Aorta (tissue), 5 donors: Measurements from ENCODE around the gene ZNF502. TPM values are rescaled to one million over a fixed set of nuclear protein-coding genes. Genes with fewer than 3 reads are reported as not detected.
"Not testable (repeated sequence)": the region's sequence is repeated elsewhere in the genome, so short reads cannot be mapped to it uniquely, and the experiment has no call there.

Source experiments
- ATAC-seq: fragments of 200-7000 bp; cut with Tn5 transposase; one replicate; pipeline ENCODE4 v1.9.1; 2022; ENCODE audit warnings: moderate library complexity; ENCODE audit not compliant: low FRiP score
- DNase-seq, 2 donors: peaks; one replicate each; pipeline ENCODE4 v3.0.0-alpha.2; 2020
- H3K27ac ChIP-seq, 2 donors: one replicate each; pipeline ENCODE4 v1.5.1; 2013; ENCODE audit warnings: low read length in 2 of 2, mild to moderate bottlenecking in 2 of 2, moderate library complexity in 2 of 2, control low read depth in 1 of 2, inconsistent platforms in 1 of 2, low read depth in 1 of 2
- H3K27me3 ChIP-seq, 2 donors: one replicate each; pipeline ENCODE4 v1.6.1; 2013; ENCODE audit warnings: control low read depth in 1 of 2, low read length in 1 of 2, mild to moderate bottlenecking in 1 of 2, moderate library complexity in 1 of 2; ENCODE audit not compliant: insufficient read depth in 2 of 2, control insufficient read depth in 1 of 2
- H3K36me3 ChIP-seq, 2 donors: one replicate each; pipeline ENCODE4 v1.6.1; 2013; ENCODE audit warnings: control low read depth in 1 of 2, low read length in 1 of 2, mild to moderate bottlenecking in 1 of 2; ENCODE audit not compliant: insufficient read depth in 2 of 2, control insufficient read depth in 1 of 2
- H3K4me1 ChIP-seq, 2 donors: one replicate each; pipeline ENCODE4 v1.6.1; 2013; ENCODE audit warnings: low read length in 2 of 2, control low read depth in 1 of 2, mild to moderate bottlenecking in 1 of 2, moderate library complexity in 1 of 2; ENCODE audit not compliant: insufficient read depth in 2 of 2, control insufficient read depth in 1 of 2
- H3K4me3 ChIP-seq, 2 donors: one replicate each; pipeline ENCODE4 v1.5.1; 2013; ENCODE audit warnings: low read length in 2 of 2, control low read depth in 1 of 2, mild to moderate bottlenecking in 1 of 2
- H3K9me3 ChIP-seq: one replicate; pipeline ENCODE4 v1.6.1; 2013; ENCODE audit warnings: mild to moderate bottlenecking, low read length; ENCODE audit not compliant: control insufficient read depth
- WGBS, 2 donors: extraction: QIAGEN DNeasy Blood & Tissue Kit; methylation state at CpG; one replicate each; pipeline ENCODE4 v1.1.7; 2013; 5-methylcytosine and 5-hydroxymethylcytosine counted together
- intact Hi-C, 2 donors: fragments of 100-400 bp; cut with DNase I; formaldehyde crosslinking; loops; one replicate each; pipeline versions ENCODE4 v1.14.2 to v1.15.0; 2022
- long read RNA-seq, 2 donors: library from polyadenylated mRNA; unstranded; transcript quantifications; one replicate each; pipeline ENCODE4 v2.0.0, GENCODE V29; 2020 to 2021
- polyA plus RNA-seq, 2 donors: library from polyadenylated mRNA; stranded (reverse); fragments of 200-250 nt; gene quantifications; one replicate each; pipeline ENCODE4 v1.2.3, GENCODE V29; 2013
- total RNA-seq, 2 donors: library from RNA; stranded (reverse); fragmentation: NEBNext Ultra II Directional; extraction: Animal tissue kit (Norgen Biotek cat#: 25700); gene quantifications; one replicate each; pipeline ENCODE4 v1.2.1, GENCODE V29; 2021
- donor health status: healthy with polysubstance abuse.
- donor health status: Bipolar disorder and iron deficiency.
- donor health status: DM: no; HTN: no; CAD: no.
- donor health status: DM: no; HTN: no; CAD: no.
- donor health status: DM: yes; HTN: yes; CAD: no.

The ZNF502 gene
- 1 to 10 TPM; 5.1 to 5.9 TPM for total RNA-seq
- polyA plus RNA-seq = 1 to 10 TPM; 2.5 to 5.4 TPM
- long read RNA-seq, donor 1, transcript ZNF502-203 (3 exons, 2,314 nt) = major isoform, 17 of 27 reads
- long read RNA-seq, donor 1, partial matches to known transcripts = 1 of 27 reads
- long read RNA-seq, donor 1, other reads (novel, unspliced or antisense) = 9 of 27 reads
- long read RNA-seq, donor 2, partial matches to known transcripts = 1 of 5 reads
- long read RNA-seq, donor 2, other reads (novel, unspliced or antisense) = 2 of 5 reads

DNA sequence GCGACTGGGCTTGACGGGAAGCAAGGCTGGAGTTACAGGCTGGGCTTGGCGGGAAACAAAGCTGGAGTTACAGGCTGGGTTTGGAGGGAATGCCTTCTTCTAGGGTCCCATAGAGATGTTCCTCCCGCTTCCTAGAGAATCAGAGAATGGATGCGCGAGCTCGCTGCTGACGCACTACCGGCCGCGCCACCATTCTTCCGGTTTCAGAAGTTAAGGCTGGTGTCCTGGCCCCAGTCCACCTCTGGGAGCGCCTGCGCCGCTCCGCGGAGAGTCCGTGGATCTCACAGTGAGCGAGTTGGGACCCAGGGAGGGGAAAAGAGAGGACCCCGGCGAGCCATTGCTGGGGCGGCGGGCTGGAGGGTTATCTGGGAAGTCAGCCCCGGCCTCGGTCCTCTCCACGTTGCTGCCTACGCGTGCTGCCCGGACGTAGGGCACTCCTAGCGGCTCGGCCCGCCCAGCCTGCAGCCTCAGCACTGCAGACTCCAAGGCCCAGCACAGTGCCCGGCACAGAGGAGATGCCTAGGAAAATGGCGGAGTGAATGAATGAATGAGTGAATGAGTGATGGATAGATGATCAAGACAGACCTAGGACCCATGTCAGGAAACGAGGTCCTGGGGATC, at the start of gene ZNF502:
TSS of gene ZNF502 (plus strand) at position 206 of the 621 bp plus-strand sequence. CDS start 7,602 bp downstream, outside the sequence.
- Histone ChIP-seq H3K36me3 (no peaks in the 10 kb centered on the region), H3K27me3 (no peaks in the 10 kb centered on the region), H3K4me3 (peak within 1 kb of the TSS; percentile 24 to 81), H3K9me3 (peaks cover 4% of the 10 kb centered on the region), H3K27ac (peak within 1 kb of the TSS in 1 of 2 donors; percentile 13), H3K4me1 (peaks cover 0 to 5% of the 10 kb centered on the region in 2 donors)
- 0 to 1% methylated on average over 36 of the region's 36 CpGs for WGBS, 2 donors
- intact Hi-C loops = loop anchor here in 1 of 2 donors (2.0 to 5.0 kb wide), 2 partner anchors 16 to 50 kb away; partner anchors contain the start of genes KIAA1143, KIF15 and ZNF501
- ATAC-seq (peak; percentile 96), DNase-seq (peak; percentile 91 to 97)

DNA sequence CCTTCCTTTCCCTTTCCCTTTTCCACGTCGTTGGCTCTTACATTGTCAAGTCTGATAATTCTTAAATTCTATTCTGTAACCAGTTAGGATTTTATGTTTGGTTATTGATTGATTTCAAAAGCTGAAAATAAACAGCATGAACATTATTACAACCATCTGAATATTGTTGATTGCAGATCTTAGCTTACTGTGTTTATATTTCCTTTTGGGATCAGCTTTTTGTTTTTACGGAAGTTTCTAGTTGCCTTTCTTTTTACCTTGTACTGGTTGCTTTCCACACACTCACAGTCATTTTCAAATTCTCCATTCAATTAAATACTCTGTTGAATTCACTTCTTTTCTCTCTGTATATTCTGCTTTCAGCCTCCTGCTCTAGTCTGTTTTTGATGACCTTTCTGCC, 47.3 kb upstream of the ZNF502 start:
- WGBS, 2 donors = 93 to 97% methylated on average over 3 of the region's 3 CpGs
- Histone ChIP-seq H3K27ac (no peak overlapping the region), H3K4me3 (no peak overlapping the region), H3K27me3 (peaks cover 0 to 2% of the 10 kb centered on the region in 2 donors), H3K9me3 (peaks cover 3% of the 10 kb centered on the region), H3K4me1 (no peaks in the 10 kb centered on the region), H3K36me3 (peaks cover 2 to 3% of the 10 kb centered on the region in 2 donors)
- intact Hi-C loops = no loop called here
- DNase-seq (no peak), ATAC-seq (no peak)

GRCh38 chr3:44666346-44666745, 46.1 kb upstream of the ZNF502 start:
- peaks cover 0 to 2% of the 10 kb centered on the region in 2 donors for H3K27me3 ChIP-seq
- intact Hi-C loops = no loop called here
- 91 to 92% methylated on average over 4 of the region's 4 CpGs for WGBS, 2 donors
- no peak overlapping the region for H3K4me3 ChIP-seq
- peaks cover 0 to under 1% of the 10 kb centered on the region in 2 donors for H3K36me3 ChIP-seq
- H3K4me1 ChIP-seq = no peaks in the 10 kb centered on the region
- H3K27ac ChIP-seq = no peak overlapping the region
- no peak for DNase-seq
- no peak for ATAC-seq
- no peaks in the 10 kb centered on the region for H3K9me3 ChIP-seq

DNA sequence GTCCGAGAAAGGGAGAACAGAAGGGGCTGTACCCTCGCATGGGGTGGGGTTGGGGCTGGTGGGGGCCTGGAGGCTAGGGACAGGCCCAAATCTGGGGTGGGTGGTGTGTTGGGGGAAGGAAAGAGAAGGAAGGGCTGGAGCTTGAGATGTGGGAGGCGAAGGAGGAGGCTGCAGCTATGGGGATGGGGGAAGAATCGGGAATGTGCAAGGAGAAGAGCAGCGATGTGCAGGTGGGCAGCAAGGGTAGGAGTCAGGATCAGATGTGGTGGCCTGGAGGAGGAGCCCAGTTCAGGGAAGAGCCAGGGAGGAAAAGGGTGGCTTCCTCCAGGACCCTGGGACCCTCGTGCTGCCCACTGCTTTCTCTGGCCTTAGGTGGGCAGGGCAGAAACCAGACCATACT, 42.7 kb upstream of the ZNF502 start:
- ATAC-seq (no peak), DNase-seq (no peak)
- Histone ChIP-seq H3K36me3 (no peaks in the 10 kb centered on the region), H3K4me3 (no peak overlapping the region), H3K27ac (no peak overlapping the region), H3K4me1 (no peaks in the 10 kb centered on the region), H3K9me3 (peaks cover 1% of the 10 kb centered on the region), H3K27me3 (no peaks in the 10 kb centered on the region)
- WGBS, 2 donors = 87 to 89% methylated on average over 6 of the region's 6 CpGs
- intact Hi-C loops = no loop called here

DNA sequence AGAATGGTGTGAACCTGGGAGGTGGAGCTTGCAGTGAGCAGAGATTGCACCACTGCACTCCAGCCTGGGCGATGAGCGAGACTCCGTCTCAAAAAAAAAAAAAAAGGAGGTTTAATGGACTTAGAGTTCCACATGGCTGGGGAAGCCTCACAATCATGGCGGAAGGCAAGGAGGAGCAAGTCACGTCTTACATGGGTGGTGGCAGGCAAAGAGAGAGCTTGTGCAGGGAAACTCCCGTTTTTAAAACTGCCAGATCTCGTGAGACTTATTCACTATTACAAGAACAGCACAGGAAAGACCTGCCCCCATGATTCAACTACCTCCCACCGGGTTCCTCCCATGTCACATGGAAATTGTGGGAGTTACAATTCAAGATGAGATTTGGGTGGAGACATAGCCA, 39.0 kb upstream of the ZNF502 start:
- 90 to 95% methylated on average over 8 of the region's 8 CpGs for WGBS, 2 donors
- H3K4me1 ChIP-seq, H3K36me3 ChIP-seq, H3K4me3 ChIP-seq, H3K9me3 ChIP-seq, DNase-seq, H3K27ac ChIP-seq, H3K27me3 ChIP-seq, intact Hi-C loops, ATAC-seq: not testable (repeated sequence)

DNA sequence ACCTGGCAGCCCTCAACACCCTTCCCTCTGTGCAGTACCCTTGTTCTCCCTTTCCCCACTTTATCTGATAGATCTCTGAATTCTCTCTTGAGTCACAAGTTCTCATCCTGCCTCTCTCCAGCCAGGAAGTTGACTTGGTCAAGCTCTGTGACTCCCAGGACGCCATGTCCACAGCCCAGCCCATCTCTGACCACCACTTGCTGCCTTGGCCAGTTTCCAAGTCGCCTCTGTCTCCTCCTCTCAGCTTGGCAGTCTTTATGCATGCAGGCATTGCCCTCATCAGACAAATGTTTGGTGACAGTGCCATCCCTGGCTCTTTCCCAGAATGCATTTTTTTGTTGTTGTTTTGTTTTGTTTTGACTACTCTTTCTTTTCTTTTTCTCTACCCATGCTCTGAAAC, 38.2 kb upstream of the ZNF502 start:
- no peaks in the 10 kb centered on the region for H3K4me1 ChIP-seq
- no peaks in the 10 kb centered on the region for H3K27me3 ChIP-seq
- WGBS, 2 donors = 55 to 60% methylated on average over 2 of the region's 2 CpGs
- DNase-seq = no peak
- H3K27ac ChIP-seq = no peak overlapping the region
- H3K4me3 ChIP-seq = no peak overlapping the region
- peaks cover 9% of the 10 kb centered on the region for H3K9me3 ChIP-seq
- intact Hi-C loops = no loop called here
- no peak for ATAC-seq
- no peaks in the 10 kb centered on the region for H3K36me3 ChIP-seq

DNA sequence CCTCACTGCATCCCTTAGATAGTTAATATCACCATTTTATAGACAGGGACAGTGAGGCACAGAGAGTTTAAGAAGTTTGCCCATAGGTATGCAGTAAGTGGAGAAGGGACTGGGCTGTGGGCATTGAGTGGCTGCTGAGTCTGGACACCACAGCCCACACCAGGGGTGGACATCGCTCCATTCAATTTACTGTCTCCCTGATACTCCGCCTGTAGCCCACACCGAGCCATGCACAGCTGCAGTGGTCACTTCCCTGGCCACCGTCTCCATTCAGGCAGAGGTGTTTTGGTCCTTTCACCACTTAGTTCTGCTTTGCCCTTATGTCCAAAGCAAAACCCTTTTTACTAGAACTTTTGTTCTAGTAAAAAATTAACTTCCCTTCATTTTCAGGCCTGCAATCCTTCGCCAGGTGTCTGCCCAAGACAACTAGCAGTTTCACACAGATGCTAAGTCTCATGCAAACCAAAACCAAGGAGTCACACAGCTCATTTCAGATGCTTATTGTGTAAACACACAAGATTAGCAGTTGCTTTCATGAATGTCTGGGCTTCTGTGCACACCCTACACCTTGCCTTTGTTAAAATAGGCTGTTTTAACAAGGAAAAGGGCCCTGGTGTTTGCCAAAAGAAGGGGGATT, 33.9 kb upstream of the ZNF502 start:
- WGBS, 2 donors = 96 to 97% methylated on average over 5 of the region's 5 CpGs
- intact Hi-C loops = no loop called here
- Histone ChIP-seq H3K36me3 (peaks cover 2 to 3% of the 10 kb centered on the region in 2 donors), H3K4me1 (no peaks in the 10 kb centered on the region), H3K4me3 (no peak overlapping the region), H3K9me3 (peaks cover 13% of the 10 kb centered on the region), H3K27ac (no peak overlapping the region), H3K27me3 (no peaks in the 10 kb centered on the region)
- ATAC-seq (no peak), DNase-seq (no peak)

DNA sequence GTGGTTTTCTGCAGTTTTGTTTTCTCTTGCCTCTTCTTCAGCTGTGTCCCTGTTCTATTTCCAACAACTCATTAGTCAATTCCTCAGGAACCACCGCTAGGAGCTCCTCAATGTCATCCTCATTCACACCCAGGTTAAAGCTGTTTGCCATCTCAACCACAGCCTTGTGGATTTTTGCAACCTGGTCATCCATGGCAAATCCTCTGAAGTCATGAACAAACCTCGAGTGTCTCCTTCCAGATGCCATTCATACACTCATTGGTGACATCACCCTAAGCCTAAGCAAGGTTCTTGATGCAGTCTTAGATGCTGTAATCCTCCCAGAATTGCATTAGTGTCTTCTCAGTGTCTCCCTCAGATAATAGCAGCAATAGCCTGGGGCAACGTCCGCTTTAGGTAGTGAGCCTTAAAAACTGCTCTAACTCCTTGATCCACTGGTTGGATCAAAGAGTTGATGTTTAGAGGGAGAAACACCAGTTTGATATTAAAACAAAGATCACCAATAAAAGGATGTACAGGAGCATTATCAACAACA, 31.5 kb upstream of the ZNF502 start:
- DNase-seq (no peak), ATAC-seq (no peak)
- Histone ChIP-seq H3K4me3 (no peak overlapping the region), H3K9me3 (peaks cover 20% of the 10 kb centered on the region), H3K27me3 (no peaks in the 10 kb centered on the region), H3K4me1 (no peaks in the 10 kb centered on the region), H3K27ac (no peak overlapping the region), H3K36me3 (peaks cover 3 to 4% of the 10 kb centered on the region in 2 donors)
- WGBS, 2 donors = 96 to 98% methylated on average over 4 of the region's 4 CpGs
- intact Hi-C loops = no loop called here
